HG03103 (cell line): ENCODE data around the gene MOK.

ENCODE experiments used
- ATAC-seq: cut with Tn5 transposase; IDR thresholded peaks from one replicate; pipeline ENCODE4 v1.9.1; 2021; ENCODE audit warnings: low read depth; ENCODE audit not compliant: unreplicated experiment

MOK gene

GRCh38 chr14:102227184-102227964 is 77.6 kb downstream of the MOK start:
- ATAC-seq, result no peak

- no peak for ATAC-seq
These were observed 78.4 kb downstream of the MOK start for GRCh38 chr14:102226356-102227125.

GRCh38 chr14:102225936-102226335 is 79.0 kb downstream of the MOK start:
- ATAC-seq, result no peak

- ATAC-seq, result no peak
These were observed 79.6 kb downstream of the MOK start for GRCh38 chr14:102225386-102225785.

- ATAC-seq, result no peak
These were observed 81.3 kb downstream of the MOK start for GRCh38 chr14:102223682-102224081.

GRCh38 chr14:102222751-102223150 is 82.2 kb downstream of the MOK start:
- ATAC-seq, result no peak

- no peak for ATAC-seq
These were observed 82.9 kb downstream of the MOK start for GRCh38 chr14:102222009-102222575.

- ATAC-seq, result no peak
These were observed 83.9 kb downstream of the MOK start for GRCh38 chr14:102221026-102221425.

GRCh38 chr14:102220031-102220430 is 84.9 kb downstream of the MOK start:
- peak; percentile 91 for ATAC-seq

- ATAC-seq, result no peak
These were observed 85.6 kb downstream of the MOK start for GRCh38 chr14:102219316-102219715.

- no peak for ATAC-seq
These were observed 86.3 kb downstream of the MOK start for GRCh38 chr14:102218688-102219087.

GRCh38 chr14:102217987-102218421 is 87.0 kb downstream of the MOK start:
- ATAC-seq, result no peak

GRCh38 chr14:102217399-102217798 is 87.6 kb downstream of the MOK start:
- no peak for ATAC-seq

- ATAC-seq, result no peak
These were observed 89.3 kb downstream of the MOK start for GRCh38 chr14:102215576-102216250.

GRCh38 chr14:102215071-102215470 is 89.9 kb downstream of the MOK start:
- ATAC-seq, result no peak

GRCh38 chr14:102213984-102214658 is 90.8 kb downstream of the MOK start:
- no peak for ATAC-seq

GRCh38 chr14:102213470-102213869 is 91.5 kb downstream of the MOK start:
- no peak for ATAC-seq

- no peak for ATAC-seq
These were observed 92.1 kb downstream of the MOK start for GRCh38 chr14:102212845-102213244.

- no peak for ATAC-seq
These were observed 92.6 kb downstream of the MOK start for GRCh38 chr14:102212356-102212755.

- ATAC-seq, result no peak
These were observed 93.7 kb downstream of the MOK start for GRCh38 chr14:102211240-102211639.
